K562 (cell line): ENCODE data around the gene NDRG4.

Source experiments
- BRCA1 ChIP-seq, 2 experiments: fragments of 450-650 bp in 1 of 2; sonication (generic) in 1 of 2; formaldehyde crosslinking in 1 of 2; IDR thresholded peaks; 2 replicates each; pipeline versions ENCODE4 v1.5.0 to v1.6.1; 2017 to 2020; ENCODE audit warnings: mild to moderate bottlenecking in 1 of 2, missing genetic modification reagents in 1 of 2
- CEBPB ChIP-seq: fragments of 450-650 bp; IDR thresholded peaks from 2 replicates; pipeline ENCODE4 v1.6.1; 2016; ENCODE audit warnings: missing genetic modification characterization, missing compliant biosample characterization
- CTCF ChIP-seq, 3 experiments: IDR thresholded peaks in 2 of 3; conservative IDR thresholded peaks in 1 of 3; 2 replicates each; pipeline ENCODE4 v1.5.1; 2011 to 2012; ENCODE audit warnings: low read length in 3 of 3, mild to moderate bottlenecking in 3 of 3, control low read depth in 2 of 3, improper control_type of control experiment in 1 of 3, inconsistent platforms in 1 of 3, low read depth in 1 of 3, mixed read lengths in 1 of 3, moderate library complexity in 1 of 3; ENCODE audit not compliant: insufficient read depth in 2 of 3
- EP300 ChIP-seq: IDR thresholded peaks from 2 replicates; pipeline ENCODE4 v1.6.1; 2012; ENCODE audit warnings: low read length, improper control_type of control experiment
- NBN ChIP-seq: fragments of 450-650 bp; IDR thresholded peaks from 2 replicates; pipeline ENCODE4 v1.6.1; 2016; ENCODE audit warnings: low read depth, mild to moderate bottlenecking
- POLR2A ChIP-seq: fragments of 450-650 bp; conservative IDR thresholded peaks from 2 replicates; pipeline ENCODE4 v1.6.1; 2016
- SOX6 ChIP-seq: fragments of 450-650 bp; IDR thresholded peaks from 2 replicates; pipeline ENCODE4 v1.6.1; 2014; ENCODE audit warnings: mild to moderate bottlenecking

GRCh38 chr16:58499092-58499511 lies 841 bp upstream of the NDRG4 start:
- no peak for TF ChIP-seq POLR2A
- no peak for TF ChIP-seq SOX6
- no peak for TF ChIP-seq EP300
- TF ChIP-seq NBN = no peak
- TF ChIP-seq BRCA1 (IDR thresholded peaks at IDR 0.05) = no peak
- TF ChIP-seq BRCA1 (CRISPR knock-in tag; IDR thresholded peaks at IDR 0.05) = no peak
- no peak for TF ChIP-seq CEBPB
- TF ChIP-seq CTCF (IDR thresholded peaks at IDR 0.05 in 2 of 3, conservative IDR thresholded peaks at IDR 0.05 in 1 of 3; ENCODE audit: insufficient read depth in 2 of 3, low read depth in 1 of 3, low read length in 3 of 3) = no peak
